Calu3 (cell line): Measurements from ENCODE around the gene FXYD6. TPM values are rescaled to one million over a fixed set of nuclear protein-coding genes. Genes with fewer than 3 reads are reported as not detected.

Experiments
- BruUV-seq: library from RNA; stranded (reverse); fragments of 400-500 nt; replicated peaks from 2 replicates; lab custom pipeline; 2021; lab: Mats Ljungman, UMichigan
- CTCF ChIA-PET: fragments of 300-600 bp; sonication (Branson Sonifier 250); formaldehyde crosslinking; loops from one replicate; lab custom pipeline; 2022; ENCODE audit warnings: antibody characterized with exemption; lab: Charles Lee
- DNase-seq: peaks from one replicate; pipeline ENCODE4 v3.0.0; 2022
- H3K27ac Mint-ChIP-seq: one replicate; pipeline ENCODE4 v1.8.0; 2022; ENCODE audit warnings: mixed read lengths; ENCODE audit not compliant: unreplicated experiment
- H3K27me3 Mint-ChIP-seq: one replicate; pipeline ENCODE4 v1.8.0; 2022; ENCODE audit warnings: mixed read lengths; ENCODE audit not compliant: unreplicated experiment
- H3K36me3 Mint-ChIP-seq: one replicate; pipeline ENCODE4 v1.8.0; 2022; ENCODE audit warnings: mild to moderate bottlenecking, moderate library complexity, mixed read lengths; ENCODE audit not compliant: insufficient read depth, unreplicated experiment
- H3K4me1 Mint-ChIP-seq: one replicate; pipeline ENCODE4 v1.8.0; 2022; ENCODE audit warnings: mild to moderate bottlenecking, low read depth, mixed read lengths; ENCODE audit not compliant: unreplicated experiment
- H3K4me3 Mint-ChIP-seq: one replicate; pipeline ENCODE4 v1.8.0; 2022; ENCODE audit warnings: mild to moderate bottlenecking, low read depth, moderate library complexity, mixed read lengths; ENCODE audit not compliant: unreplicated experiment
- H3K9me3 Mint-ChIP-seq: one replicate; pipeline ENCODE4 v1.8.0; 2022; ENCODE audit warnings: low read depth, mixed read lengths; ENCODE audit not compliant: unreplicated experiment
- CTCF ChIP-seq: fragments of 200-600 bp; IDR thresholded peaks from one replicate; pipeline ENCODE4 v1.8.0; 2022; ENCODE audit warnings: antibody characterized with exemption; ENCODE audit not compliant: unreplicated experiment
- intact Hi-C: fragments of 100-400 bp; cut with micrococcal nuclease; formaldehyde crosslinking; loops from one replicate; pipeline ENCODE4 v1.10.0; 2022; ENCODE audit not compliant: unreplicated experiment
- total RNA-seq: library from RNA; stranded (reverse); gene quantifications from 2 replicates; pipeline ENCODE4 v1.2.3, GENCODE V29; 2022

The FXYD6 gene
- total RNA-seq, 1 experiment from 2014 or later = 0.61 TPM

- intact Hi-C loops = no loop called here
- Mint-ChIP-seq H3K27me3 (no peaks in the 10 kb centered on the region), H3K9me3 (no peaks in the 10 kb centered on the region), H3K4me1 (peaks cover 32% of the 10 kb centered on the region), H3K27ac (peak overlapping the region; percentile 63), H3K36me3 (peaks cover 12% of the 10 kb centered on the region), H3K4me3 (no peak overlapping the region)
- peak; percentile 86 for DNase-seq
- BruUV-seq = no TSS peak
- no peak for TF ChIP-seq CTCF
- CTCF ChIA-PET = interaction anchor here (0.9 to 2.0 kb wide), 4 partner anchors 9 to 113 kb away, joined by 3 to 11 read pairs (median 5); partner anchors contain the start of gene FXYD2
These were observed 43.0 kb downstream of the FXYD6 start for GRCh38 chr11:117833401-117833891.

GRCh38 chr11:117832511-117832910, 43.9 kb downstream of the FXYD6 start:
- Mint-ChIP-seq H3K27me3 (no peaks in the 10 kb centered on the region), H3K4me1 (peaks cover 32% of the 10 kb centered on the region), H3K9me3 (no peaks in the 10 kb centered on the region), H3K27ac (no peak overlapping the region), H3K36me3 (peaks cover 16% of the 10 kb centered on the region), H3K4me3 (no peak overlapping the region)
- no TSS peak for BruUV-seq
- CTCF ChIA-PET = interaction anchor here (1.2 kb wide), 1 partner anchor 72 kb away, joined by 3 read pairs; no protein-coding TSS in a partner anchor
- DNase-seq = no peak
- TF ChIP-seq CTCF = no peak
- intact Hi-C loops = no loop called here

GRCh38 chr11:117831661-117832415, 44.6 kb downstream of the FXYD6 start:
- H3K4me1 Mint-ChIP-seq = peaks cover 36% of the 10 kb centered on the region
- H3K27ac Mint-ChIP-seq = no peak overlapping the region
- H3K27me3 Mint-ChIP-seq = no peaks in the 10 kb centered on the region
- H3K36me3 Mint-ChIP-seq = peaks cover 19% of the 10 kb centered on the region
- H3K9me3 Mint-ChIP-seq = no peaks in the 10 kb centered on the region
- intact Hi-C loops = no loop called here
- no TSS peak for BruUV-seq
- no peak for TF ChIP-seq CTCF
- CTCF ChIA-PET = interaction anchor here (0.6 kb wide), 1 partner anchor 155 kb away, joined by 6 read pairs; no protein-coding TSS in a partner anchor
- H3K4me3 Mint-ChIP-seq = no peak overlapping the region
- no peak for DNase-seq

DNA sequence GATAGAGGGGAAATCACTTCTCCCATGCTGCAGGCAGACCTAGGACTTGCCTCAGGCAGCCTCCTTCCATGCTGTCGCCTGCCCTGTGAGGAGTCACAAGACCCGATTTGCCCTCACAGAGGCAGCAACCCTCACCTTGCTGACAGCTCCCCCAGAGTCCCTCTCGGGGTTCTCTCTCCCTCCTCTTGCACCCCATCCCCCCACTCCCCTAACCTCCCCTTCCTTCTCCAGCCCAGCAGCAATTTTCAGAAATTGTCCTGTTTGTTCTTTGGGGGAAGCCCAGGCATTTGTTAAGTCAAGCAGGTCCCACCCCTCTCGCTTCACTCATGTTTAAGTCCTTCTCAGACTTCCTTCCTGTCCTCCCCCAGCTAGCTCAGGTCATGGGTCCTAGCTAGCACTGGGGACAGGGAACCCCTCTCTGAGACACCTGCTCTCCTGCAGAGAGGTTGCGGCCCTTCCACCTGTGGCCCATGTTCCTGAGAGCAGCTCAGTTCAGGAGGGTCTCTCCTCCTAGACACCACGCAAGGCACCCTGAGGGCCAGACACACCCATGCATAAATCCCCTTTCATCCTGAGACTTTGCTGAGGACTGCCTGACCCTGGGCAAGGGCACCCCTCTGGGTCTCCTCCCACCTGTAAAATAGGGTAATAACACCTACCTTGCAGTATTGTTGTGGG, 45.6 kb downstream of the FXYD6 start:
- intact Hi-C loops = no loop called here
- no peak for TF ChIP-seq CTCF
- BruUV-seq = no TSS peak
- Mint-ChIP-seq H3K27ac (peak overlapping the region; percentile 60), H3K27me3 (no peaks in the 10 kb centered on the region), H3K9me3 (no peaks in the 10 kb centered on the region), H3K4me1 (peaks cover 46% of the 10 kb centered on the region), H3K36me3 (peaks cover 21% of the 10 kb centered on the region), H3K4me3 (no peak overlapping the region)
- no peak for DNase-seq
- CTCF ChIA-PET = no interaction called here
